H1 (cell line): ENCODE results near the gene RND3. TPM values are rescaled to one million over a fixed set of nuclear protein-coding genes. Genes with fewer than 3 reads are reported as not detected.

Experiments
- CTCF ChIA-PET: fragments of 300-600 bp; sonication (Branson Sonifier 250); formaldehyde crosslinking; loops from one replicate; lab custom pipeline; 2021; ENCODE audit not compliant: partially characterized antibody; lab: Charles Lee
- POLR2A ChIA-PET: fragments of 300-600 bp; sonication (Branson Sonifier 250); formaldehyde crosslinking; loops from one replicate; lab custom pipeline; 2021; ENCODE audit warnings: inconsistent platforms; ENCODE audit not compliant: partially characterized antibody; lab: Charles Lee
- DNase-seq, 2 experiments: peaks; one replicate each; pipeline versions ENCODE4 v3.0.0 to v3.0.0-alpha.2; 2010 to 2022; ENCODE audit warnings: low spot score in 2 of 2, low read depth in 1 of 2, mixed read lengths in 1 of 2
- FAIRE-seq: peaks from 2 replicates; lab custom pipeline; 2011; peaks lifted over from hg19 to GRCh38; lab: Jason Lieb, UNC
- H2AFZ ChIP-seq: 2 replicates; pipeline ENCODE4 v1.8.1; 2012; ENCODE audit warnings: low read length, inconsistent platforms
- H2AK5ac ChIP-seq: 2 replicates; pipeline ENCODE4 v1.6.1; 2013; ENCODE audit warnings: low read depth, low read length
- H2BK120ac ChIP-seq: replicated peaks from 2 replicates; pipeline ENCODE3; 2013; ENCODE audit warnings: low read depth, low read length, inconsistent platforms
- H2BK12ac ChIP-seq: 2 replicates; pipeline ENCODE4 v1.6.1; 2013; ENCODE audit warnings: low read depth, low read length
- H2BK15ac ChIP-seq: 2 replicates; pipeline ENCODE4 v1.6.1; 2013; ENCODE audit warnings: low read length
- H2BK20ac ChIP-seq: 2 replicates; pipeline ENCODE4 v1.6.1; 2013; ENCODE audit warnings: low read length
- H2BK5ac ChIP-seq: 2 replicates; pipeline ENCODE4 v1.6.1; 2013; ENCODE audit warnings: low read depth, low read length
- H3K14ac ChIP-seq: 2 replicates; pipeline ENCODE4 v1.6.1; 2013; ENCODE audit warnings: inconsistent platforms; ENCODE audit not compliant: insufficient read length
- H3K18ac ChIP-seq: 2 replicates; pipeline ENCODE4 v1.6.1; 2013; ENCODE audit warnings: low read length; ENCODE audit errors: extremely low read depth
- H3K23ac ChIP-seq: 2 replicates; pipeline ENCODE4 v1.6.1; 2013; ENCODE audit warnings: inconsistent platforms; ENCODE audit not compliant: insufficient read length
- H3K23me2 ChIP-seq: 2 replicates; pipeline ENCODE4 v1.6.1; 2013; ENCODE audit warnings: low read depth, low read length
- H3K27ac ChIP-seq: 2 replicates; pipeline ENCODE4 v1.6.1; 2011; ENCODE audit warnings: low read depth, low read length, inconsistent platforms
- H3K27me3 ChIP-seq, 4 experiments: replicated peaks in 1 of 4; 1 replicate in 1 of 4; 2 replicates in 3 of 4; pipeline versions ENCODE4 v1.6.1 to v1.8.1; 2011 to 2013; ENCODE audit warnings: low read length in 3 of 4, mild to moderate bottlenecking in 3 of 4, inconsistent platforms in 2 of 4, mixed read lengths in 2 of 4, moderate library complexity in 1 of 4; ENCODE audit not compliant: control insufficient read depth in 3 of 4, insufficient read depth in 3 of 4; ENCODE audit errors: extremely low read depth in 1 of 4
- H3K36me3 ChIP-seq, 4 experiments: 2 replicates each; pipeline versions ENCODE4 v1.6.1 to v1.8.1; 2011 to 2013; ENCODE audit warnings: mild to moderate bottlenecking in 4 of 4, low read length in 3 of 4, moderate library complexity in 2 of 4, control low read depth in 1 of 4, inconsistent platforms in 1 of 4; ENCODE audit not compliant: insufficient read depth in 4 of 4, control insufficient read depth in 2 of 4
- H3K4ac ChIP-seq: replicated peaks from 2 replicates; pipeline ENCODE3; 2013; ENCODE audit warnings: low read length, low read depth, mixed read lengths, inconsistent platforms; ENCODE audit not compliant: insufficient read length
- H3K4me1 ChIP-seq, 4 experiments: replicated peaks in 1 of 4; 1 replicate in 1 of 4; 2 replicates in 3 of 4; pipeline versions ENCODE4 v1.6.1 to v1.8.1; 2011 to 2013; ENCODE audit warnings: low read length in 3 of 4, inconsistent platforms in 2 of 4, mixed read lengths in 1 of 4; ENCODE audit not compliant: insufficient read depth in 4 of 4, control insufficient read depth in 3 of 4
- H3K4me2 ChIP-seq, 2 experiments: 2 replicates each; pipeline versions ENCODE4 v1.6.1 to v1.8.1; 2011 to 2013; ENCODE audit warnings: low read depth in 2 of 2, low read length in 2 of 2, control low read depth in 1 of 2, inconsistent platforms in 1 of 2, mild to moderate bottlenecking in 1 of 2; ENCODE audit not compliant: insufficient read depth in 1 of 2
- H3K4me3 ChIP-seq, 4 experiments: fragments of 200-600, 300-600 bp in 1 of 4; sonication (generic), shearing (Covaris generic), sonication (Bioruptor Twin) in 1 of 4; 2 replicates each; pipeline versions ENCODE4 v1.5.1 to v1.8.1; 2011 to 2016; ENCODE audit warnings: low read length in 4 of 4, low read depth in 3 of 4, control low read depth in 2 of 4, inconsistent platforms in 2 of 4, mild to moderate bottlenecking in 2 of 4, mixed read lengths in 1 of 4, moderate library complexity in 1 of 4; ENCODE audit not compliant: insufficient read depth in 2 of 4; ENCODE audit errors: extremely low read depth in 1 of 4
- H3K56ac ChIP-seq: replicated peaks from 2 replicates; pipeline ENCODE3; 2013; ENCODE audit warnings: low read depth, mild to moderate bottlenecking, mixed read lengths, low read length, inconsistent platforms; ENCODE audit not compliant: insufficient read length
- H3K79me1 ChIP-seq: 2 replicates; pipeline ENCODE4 v1.6.1; 2013; ENCODE audit warnings: low read depth, low read length, control low read depth
- H3K79me2 ChIP-seq, 2 experiments: 2 replicates each; pipeline versions ENCODE4 v1.6.1 to v1.8.1; 2012 to 2013; ENCODE audit warnings: low read length in 2 of 2, mild to moderate bottlenecking in 2 of 2, inconsistent platforms in 1 of 2; ENCODE audit not compliant: insufficient read depth in 2 of 2, control insufficient read depth in 1 of 2
- H3K9ac ChIP-seq, 4 experiments: replicated peaks in 1 of 4; 1 replicate in 1 of 4; 2 replicates in 3 of 4; pipeline versions ENCODE4 v1.6.1 to v1.8.1; 2011 to 2013; ENCODE audit warnings: low read depth in 3 of 4, low read length in 3 of 4, control low read depth in 2 of 4, mild to moderate bottlenecking in 2 of 4, moderate library complexity in 2 of 4, inconsistent platforms in 1 of 4; ENCODE audit errors: extremely low read depth in 1 of 4
- H3K9me3 ChIP-seq, 2 experiments: 2 replicates each; pipeline versions ENCODE4 v1.6.1 to v1.8.1; 2012 to 2013; ENCODE audit warnings: mild to moderate bottlenecking in 2 of 2, moderate library complexity in 2 of 2, control low read depth in 1 of 2, inconsistent platforms in 1 of 2, low read depth in 1 of 2, low read length in 1 of 2, mixed read lengths in 1 of 2; ENCODE audit not compliant: insufficient read depth in 2 of 2
- H4K20me1 ChIP-seq, 2 experiments: replicated peaks in 1 of 2; 2 replicates each; pipeline versions ENCODE3 to v1.8.1; 2011 to 2013; ENCODE audit warnings: inconsistent platforms in 2 of 2, low read length in 2 of 2, mild to moderate bottlenecking in 1 of 2; ENCODE audit not compliant: insufficient read depth in 2 of 2, control insufficient read depth in 1 of 2
- H4K5ac ChIP-seq: 2 replicates; pipeline ENCODE4 v1.6.1; 2013; ENCODE audit warnings: low read length, low read depth, mixed read lengths, inconsistent platforms; ENCODE audit not compliant: insufficient read length
- H4K8ac ChIP-seq: 2 replicates; pipeline ENCODE4 v1.8.0; 2013; ENCODE audit warnings: mild to moderate bottlenecking, moderate library complexity, low read length, inconsistent platforms; ENCODE audit not compliant: insufficient read depth; ENCODE audit errors: extremely low read depth
- H4K91ac ChIP-seq: replicated peaks from 2 replicates; pipeline ENCODE3; 2013; ENCODE audit warnings: low read length, mixed read lengths, inconsistent platforms; ENCODE audit not compliant: insufficient read length
- BACH1 ChIP-seq: IDR thresholded peaks from 2 replicates; pipeline ENCODE4 v1.6.1; 2012; ENCODE audit warnings: low read length, improper control_type of control experiment
- CEBPB ChIP-seq: IDR thresholded peaks from 2 replicates; pipeline ENCODE4 v1.6.1; 2012; ENCODE audit warnings: low read depth, low read length
- CTBP2 ChIP-seq: IDR thresholded peaks from 2 replicates; pipeline ENCODE4 v1.7.0; 2011; ENCODE audit warnings: borderline replicate concordance, mild to moderate bottlenecking, moderate library complexity, mixed read lengths, low read length; ENCODE audit not compliant: insufficient read depth, insufficient read length
- HDAC6 ChIP-seq: IDR thresholded peaks from one replicate; pipeline ENCODE4 v1.7.1; 2012; ENCODE audit warnings: low read depth, mild to moderate bottlenecking, inconsistent platforms, low read length, moderate library complexity
- JUN ChIP-seq: IDR thresholded peaks from 2 replicates; pipeline ENCODE4 v1.6.1; 2011; ENCODE audit warnings: low read depth, mild to moderate bottlenecking, improper control_type of control experiment, low read length
- SIN3A ChIP-seq, 2 experiments: IDR thresholded peaks in 1 of 2; conservative IDR thresholded peaks in 1 of 2; 2 replicates each; pipeline ENCODE4 v1.6.1; 2011 to 2012; ENCODE audit warnings: low read length in 2 of 2, improper control_type of control experiment in 1 of 2, low read depth in 1 of 2, mild to moderate bottlenecking in 1 of 2
- SIRT6 ChIP-seq: IDR thresholded peaks from one replicate; pipeline ENCODE4 v1.7.1; 2012; ENCODE audit warnings: low read length, inconsistent platforms
- SIX5 ChIP-seq: IDR thresholded peaks from 2 replicates; pipeline ENCODE4 v1.6.1; 2011; ENCODE audit warnings: mild to moderate bottlenecking, low read depth, low read length
- SP2 ChIP-seq: IDR thresholded peaks from 2 replicates; pipeline ENCODE4 v1.6.1; 2012; ENCODE audit warnings: mild to moderate bottlenecking, low read length, inconsistent platforms
- SP4 ChIP-seq: IDR thresholded peaks from 2 replicates; pipeline ENCODE4 v1.6.1; 2012; ENCODE audit warnings: low read length, inconsistent platforms
- ZNF274 ChIP-seq: IDR thresholded peaks from 2 replicates; pipeline ENCODE4 v1.7.0; 2012; ENCODE audit warnings: low read length, borderline replicate concordance; ENCODE audit errors: extremely low read depth
- WGBS, 2 experiments: shearing (Covaris generic) in 1 of 2; methylation state at CpG; one replicate each; pipeline versions ENCODE4 v1.1.6 to v1.1.7; 2013 to 2015; ENCODE audit warnings: low lambda C conversion rate in 2 of 2, mixed read lengths in 2 of 2, inconsistent platforms in 1 of 2, low coverage in 1 of 2, missing lambda C conversion rate in 1 of 2; ENCODE audit not compliant: insufficient replicate concordance in 2 of 2, insufficient coverage in 1 of 2, insufficient read length in 1 of 2; ENCODE audit errors: extremely low coverage in 1 of 2, missing lambda C conversion rate in 1 of 2; 5-methylcytosine and 5-hydroxymethylcytosine counted together
- polyA plus RNA-seq, 7 experiments: library from polyadenylated mRNA; depleted of rRNA in 3 of 7; stranded (reverse) in 5 of 7; unstranded in 2 of 7; fragments of >200 nt in 5 of 7; fragments of 200-250 nt in 2 of 7; gene quantifications; 1 replicate in 5 of 7; 2 replicates in 1 of 7; 4 replicates in 1 of 7; pipeline versions ENCODE4 v1.2.1 to v1.2.3, GENCODE V29; 2011 to 2013; ENCODE audit warnings: missing spikeins in 2 of 7, mixed read lengths in 2 of 7
- total RNA-seq: library from RNA; stranded (reverse); fragmentation: NEBNext Ultra II Directional; extraction: Animal tissue kit (Norgen Biotek cat#: 25700); gene quantifications from 2 replicates; pipeline ENCODE4 v1.2.1, GENCODE V29; 2021
- TF ChIP-seq, protein P1 (sequence below): IDR thresholded peaks from 2 replicates; pipeline ENCODE4 v1.6.1; 2011; ENCODE audit warnings: low read length, improper control_type of control experiment

RND3 gene
- total and polyA plus RNA-seq, 2 of the 8 experiments (the other 6 are each of a cell fraction or from before 2014, with no cell fraction given), result 12.2 to 25.6 TPM

DNA sequence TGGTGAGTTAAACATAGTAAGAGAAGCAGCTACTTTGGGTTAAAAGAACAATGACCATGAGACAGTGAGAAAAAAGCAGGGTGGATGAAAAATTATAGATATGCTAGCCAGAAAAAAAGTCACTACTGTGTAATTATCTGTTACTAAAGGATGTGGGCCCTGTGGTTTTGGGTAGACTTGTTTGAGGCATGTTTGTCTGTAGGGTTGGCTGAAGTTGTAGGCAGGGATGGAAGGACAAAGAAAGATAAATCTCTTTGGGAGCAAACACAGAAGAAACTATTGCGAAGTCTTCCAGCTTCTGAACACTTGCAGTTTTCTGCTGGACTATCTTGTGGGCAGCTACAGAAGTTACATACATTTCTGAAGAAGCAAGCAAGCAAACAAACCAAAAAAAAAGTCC lies 28.2 kb downstream of the RND3 start:
- Histone ChIP-seq H3K27me3 (no peaks in the 10 kb centered on the region), H3K79me2 (no peaks in the 10 kb centered on the region), H4K91ac (no peak overlapping the region), H2BK120ac (no peak overlapping the region), H2BK12ac (no peak overlapping the region), H3K23me2 (no peaks in the 10 kb centered on the region), H3K79me1 (no peaks in the 10 kb centered on the region), H3K4ac (no peak overlapping the region), H3K4me2 (no peak overlapping the region), H4K5ac (no peak overlapping the region), H2BK5ac (no peak overlapping the region), H4K8ac (no peak overlapping the region), H3K27ac (no peak overlapping the region), H2AK5ac (no peak overlapping the region), H2BK15ac (no peak overlapping the region), H3K9ac (no peak overlapping the region), H4K20me1 (no peaks in the 10 kb centered on the region), H3K4me3 (no peak overlapping the region), H3K14ac (no peak overlapping the region), H2AFZ (no peak overlapping the region), H3K4me1 (no peaks in the 10 kb centered on the region), H3K36me3 (no peaks in the 10 kb centered on the region), H3K18ac (no peak overlapping the region), H2BK20ac (no peak overlapping the region), H3K23ac (no peak overlapping the region), H3K56ac (no peak overlapping the region), H3K9me3 (no peaks in the 10 kb centered on the region)
- 93% methylated on average over 1 of the region's 1 CpG; no CpG with 5 or more reads in 1 of the 2 experiments for WGBS, 2 experiments
- TF ChIP-seq SP4 (no peak), SIX5 (no peak), BACH1 (no peak), SIRT6 (no peak), CTBP2 (no peak), ZNF274 (no peak), SP2 (no peak), HDAC6 (no peak), JUN (no peak), CEBPB (no peak), SIN3A (conservative IDR thresholded peaks at IDR 0.05 in 1 of 2, IDR thresholded peaks at IDR 0.05 in 1 of 2; ENCODE audit: low read depth in 1 of 2, low read length in 2 of 2) (no peak)
- TF ChIP-seq, protein P1, sequence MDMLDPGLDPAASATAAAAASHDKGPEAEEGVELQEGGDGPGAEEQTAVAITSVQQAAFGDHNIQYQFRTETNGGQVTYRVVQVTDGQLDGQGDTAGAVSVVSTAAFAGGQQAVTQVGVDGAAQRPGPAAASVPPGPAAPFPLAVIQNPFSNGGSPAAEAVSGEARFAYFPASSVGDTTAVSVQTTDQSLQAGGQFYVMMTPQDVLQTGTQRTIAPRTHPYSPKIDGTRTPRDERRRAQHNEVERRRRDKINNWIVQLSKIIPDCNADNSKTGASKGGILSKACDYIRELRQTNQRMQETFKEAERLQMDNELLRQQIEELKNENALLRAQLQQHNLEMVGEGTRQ, result no peak
- ChIA-PET POLR2A (no interaction called here), CTCF (interaction anchor here (0.6 kb wide), 1 partner anchor 999 kb away, joined by 3 read pairs; no protein-coding TSS in a partner anchor)
- FAIRE-seq (no peak), DNase-seq (no peak)
